HUES64 (cell line): ENCODE results near the gene CREG1.

ENCODE experiments used
- H3K27ac ChIP-seq: 2 replicates; pipeline ENCODE4 v1.7.0; 2013; ENCODE audit warnings: low read depth, low read length, inconsistent platforms
- H3K27me3 ChIP-seq: 2 replicates; pipeline ENCODE4 v1.6.1; 2013; ENCODE audit warnings: mild to moderate bottlenecking, low read length; ENCODE audit not compliant: insufficient read depth
- H3K36me3 ChIP-seq: 2 replicates; pipeline ENCODE4 v1.6.1; 2013; ENCODE audit warnings: mild to moderate bottlenecking, low read length; ENCODE audit not compliant: insufficient read depth
- H3K4me1 ChIP-seq: 2 replicates; pipeline ENCODE4 v1.6.1; 2013; ENCODE audit warnings: mild to moderate bottlenecking, low read length, moderate library complexity; ENCODE audit not compliant: insufficient read depth
- H3K4me3 ChIP-seq: 2 replicates; pipeline ENCODE4 v1.5.1; 2013; ENCODE audit warnings: mild to moderate bottlenecking, low read length, moderate library complexity
- H3K9ac ChIP-seq: 2 replicates; pipeline ENCODE4 v1.6.1; 2013; ENCODE audit warnings: mild to moderate bottlenecking, low read depth, low read length
- H3K9me3 ChIP-seq: 2 replicates; pipeline ENCODE4 v1.6.1; 2013; ENCODE audit warnings: low read depth, low read length; ENCODE audit not compliant: insufficient read depth
- WGBS: fragments of 150-250, 120-280 bp; methylation state at CpG from one replicate; pipeline ENCODE4 v1.1.7; 2013; ENCODE audit warnings: missing lambda C conversion rate; 5-methylcytosine and 5-hydroxymethylcytosine counted together

CREG1 gene

DNA sequence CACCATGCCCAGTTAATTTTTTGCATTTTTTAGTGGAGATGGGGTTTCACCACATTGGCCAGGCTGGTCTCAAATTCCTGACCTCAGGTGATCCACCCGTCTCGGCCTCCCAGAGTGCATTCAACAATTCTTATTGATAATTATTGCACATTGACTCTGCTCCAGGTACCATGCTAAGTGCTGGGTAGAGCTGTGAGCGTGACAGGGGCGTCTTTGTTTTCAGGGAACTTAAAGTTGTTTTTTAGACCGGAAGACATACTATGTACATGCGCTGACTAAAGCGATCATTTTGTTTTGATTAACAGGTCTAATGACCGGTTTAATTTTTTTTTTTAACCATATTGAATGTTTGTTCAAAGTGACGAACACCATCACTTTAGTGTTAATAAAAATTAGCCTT is 39.3 kb downstream of the CREG1 start:
- no peak overlapping the region for H3K4me3 ChIP-seq
- 95% methylated on average over 8 of the region's 9 CpGs for WGBS
- H3K36me3 ChIP-seq, result no peaks in the 10 kb centered on the region
- H3K27me3 ChIP-seq, result no peaks in the 10 kb centered on the region
- peaks cover 3% of the 10 kb centered on the region; the same call in 1 of the 2 replicates for H3K4me1 ChIP-seq
- H3K27ac ChIP-seq, result no peak overlapping the region
- H3K9ac ChIP-seq, result no peak overlapping the region
- no peaks in the 10 kb centered on the region for H3K9me3 ChIP-seq

DNA sequence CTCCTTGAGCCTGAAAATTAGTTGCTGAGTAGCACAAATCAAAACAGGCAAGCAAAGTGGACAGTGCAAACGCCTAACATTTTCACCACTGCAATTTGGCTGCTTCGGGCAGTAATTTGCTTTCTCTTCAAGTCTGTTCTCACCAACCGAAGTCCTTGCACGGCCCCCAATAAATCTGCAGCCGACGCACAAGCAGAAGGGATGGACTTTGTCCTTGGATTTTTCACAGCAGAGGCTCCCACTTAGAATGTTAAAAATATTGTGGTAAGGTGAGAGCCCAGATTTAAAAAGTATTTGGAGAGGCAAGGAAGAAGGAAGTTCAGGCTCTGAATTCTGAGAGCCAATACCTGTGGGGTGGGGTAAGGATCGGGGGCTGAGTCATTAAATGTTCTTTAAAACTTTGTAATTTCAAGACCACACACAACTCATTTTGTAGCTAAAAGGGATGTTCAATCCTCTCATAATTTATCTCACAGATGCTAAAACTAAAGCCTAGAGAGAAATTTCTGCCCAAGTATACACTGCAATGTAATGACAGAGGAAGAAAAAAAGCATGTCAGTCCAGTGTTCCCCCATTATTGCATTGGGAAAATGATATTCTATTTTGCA is 41.4 kb downstream of the CREG1 start:
- Histone ChIP-seq H3K9ac (no peak overlapping the region), H3K9me3 (no peaks in the 10 kb centered on the region), H3K4me3 (no peak overlapping the region), H3K4me1 (peaks cover 3% of the 10 kb centered on the region; the same call in 1 of the 2 replicates), H3K36me3 (no peaks in the 10 kb centered on the region), H3K27ac (no peak overlapping the region), H3K27me3 (no peaks in the 10 kb centered on the region)
- WGBS, result 92% methylated on average over 6 of the region's 7 CpGs

DNA sequence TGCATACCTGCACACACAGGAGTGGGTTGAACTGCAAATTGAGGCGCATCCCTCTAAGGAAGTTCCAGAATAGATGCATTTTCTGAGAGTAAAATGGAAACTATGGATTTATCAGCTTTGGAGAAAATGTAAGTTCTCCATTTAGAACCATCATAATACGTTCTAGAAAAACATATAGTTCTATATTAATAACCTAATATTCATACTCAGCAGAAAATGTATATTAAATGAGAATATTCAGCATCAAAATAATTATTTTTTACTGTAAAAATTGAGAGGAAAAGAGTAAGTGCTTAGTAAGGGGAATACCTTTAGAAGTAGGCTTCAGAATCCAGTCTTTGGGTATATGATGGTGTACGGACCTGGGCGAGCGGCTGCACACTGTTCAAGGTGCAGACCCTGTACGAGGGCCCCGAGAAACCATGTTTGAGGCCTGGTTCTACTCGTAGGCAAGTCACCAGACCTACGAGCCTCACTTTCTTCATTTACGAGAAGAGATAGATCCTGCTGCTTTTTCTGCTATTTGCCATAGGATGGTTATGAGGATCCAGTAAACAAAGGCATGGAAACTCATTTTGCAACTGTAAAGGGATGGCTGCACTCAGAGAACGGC is 42.1 kb downstream of the CREG1 start:
- no peak overlapping the region for H3K27ac ChIP-seq
- no peaks in the 10 kb centered on the region for H3K27me3 ChIP-seq
- 95% methylated on average over 10 of the region's 11 CpGs for WGBS
- no peak overlapping the region for H3K9ac ChIP-seq
- H3K4me3 ChIP-seq, result no peak overlapping the region
- no peaks in the 10 kb centered on the region for H3K9me3 ChIP-seq
- peaks cover 3% of the 10 kb centered on the region; the same call in 1 of the 2 replicates for H3K4me1 ChIP-seq
- H3K36me3 ChIP-seq, result no peaks in the 10 kb centered on the region

DNA sequence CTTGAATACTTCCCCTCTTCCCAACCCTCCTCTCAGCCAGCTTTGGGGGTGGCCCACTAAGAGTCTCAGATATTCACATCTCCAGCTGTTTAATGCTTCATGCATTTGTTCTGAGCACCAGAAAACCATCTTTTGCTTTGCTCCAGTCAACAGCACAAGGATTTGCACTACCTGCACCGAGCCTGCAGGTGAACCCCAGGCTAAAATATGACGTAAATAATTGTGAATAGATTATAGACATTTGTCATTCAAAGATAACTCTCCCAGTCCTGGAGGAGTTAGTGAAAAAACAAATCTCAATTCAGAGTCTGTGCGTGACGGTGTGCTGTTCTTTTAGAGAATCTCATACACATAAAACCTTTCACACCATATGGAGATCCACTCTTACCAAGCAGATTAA is 42.7 kb downstream of the CREG1 start:
- no peak overlapping the region for H3K27ac ChIP-seq
- no peak overlapping the region for H3K9ac ChIP-seq
- no peak overlapping the region for H3K4me3 ChIP-seq
- no peaks in the 10 kb centered on the region for H3K27me3 ChIP-seq
- H3K4me1 ChIP-seq, result peaks cover 3% of the 10 kb centered on the region; the same call in 1 of the 2 replicates
- no peaks in the 10 kb centered on the region for H3K9me3 ChIP-seq
- H3K36me3 ChIP-seq, result no peaks in the 10 kb centered on the region
- 93% methylated on average over 4 of the region's 4 CpGs for WGBS

DNA sequence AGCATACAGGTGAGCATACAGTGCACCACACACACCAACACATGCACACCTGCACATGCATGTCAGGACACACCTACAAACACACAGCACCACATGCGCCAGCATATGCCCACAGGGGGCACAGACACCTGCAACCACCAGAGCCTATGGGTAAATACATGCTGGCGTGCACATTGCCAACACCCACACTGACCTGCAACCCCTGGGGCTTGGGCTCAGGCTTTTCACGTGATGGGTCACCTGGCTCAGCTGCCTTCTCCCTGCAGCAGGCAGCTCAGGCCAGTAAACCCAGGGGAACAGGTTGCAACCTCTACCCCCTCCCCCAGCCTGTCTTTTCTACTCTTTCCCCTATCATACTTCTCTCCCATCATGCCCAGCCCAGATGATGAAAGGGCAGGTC is 43.3 kb downstream of the CREG1 start:
- H3K9me3 ChIP-seq, result no peaks in the 10 kb centered on the region
- H3K27ac ChIP-seq, result no peak overlapping the region
- 86% methylated on average over 3 of the region's 3 CpGs for WGBS
- no peak overlapping the region for H3K9ac ChIP-seq
- no peaks in the 10 kb centered on the region for H3K27me3 ChIP-seq
- peaks cover 3% of the 10 kb centered on the region; the same call in 1 of the 2 replicates for H3K4me1 ChIP-seq
- no peak overlapping the region for H3K4me3 ChIP-seq
- H3K36me3 ChIP-seq, result no peaks in the 10 kb centered on the region

DNA sequence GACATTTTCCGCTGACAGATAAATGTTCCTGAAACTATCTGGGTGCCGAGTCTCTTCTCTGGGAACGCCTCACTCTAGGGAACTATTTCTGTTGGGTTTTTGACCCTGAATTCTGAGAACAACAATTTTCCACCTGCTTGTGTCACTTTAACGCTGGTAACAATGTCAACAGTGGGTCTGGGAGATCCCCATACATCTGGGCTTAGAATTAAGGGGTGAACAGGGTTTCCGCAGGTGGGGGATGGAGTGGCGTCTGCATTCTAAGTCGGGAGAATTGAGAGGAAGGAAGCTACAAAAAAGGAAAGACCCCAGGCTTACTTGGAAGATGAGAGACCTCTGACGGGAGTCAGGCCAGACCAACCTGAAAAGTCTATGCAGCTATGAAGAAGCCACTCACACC is 44.0 kb downstream of the CREG1 start:
- no peaks in the 10 kb centered on the region for H3K9me3 ChIP-seq
- H3K27ac ChIP-seq, result no peak overlapping the region
- WGBS, result 92% methylated on average over 8 of the region's 8 CpGs
- no peaks in the 10 kb centered on the region for H3K36me3 ChIP-seq
- H3K27me3 ChIP-seq, result no peaks in the 10 kb centered on the region
- no peak overlapping the region for H3K9ac ChIP-seq
- H3K4me1 ChIP-seq, result peaks cover 3% of the 10 kb centered on the region; the same call in 1 of the 2 replicates
- no peak overlapping the region for H3K4me3 ChIP-seq

DNA sequence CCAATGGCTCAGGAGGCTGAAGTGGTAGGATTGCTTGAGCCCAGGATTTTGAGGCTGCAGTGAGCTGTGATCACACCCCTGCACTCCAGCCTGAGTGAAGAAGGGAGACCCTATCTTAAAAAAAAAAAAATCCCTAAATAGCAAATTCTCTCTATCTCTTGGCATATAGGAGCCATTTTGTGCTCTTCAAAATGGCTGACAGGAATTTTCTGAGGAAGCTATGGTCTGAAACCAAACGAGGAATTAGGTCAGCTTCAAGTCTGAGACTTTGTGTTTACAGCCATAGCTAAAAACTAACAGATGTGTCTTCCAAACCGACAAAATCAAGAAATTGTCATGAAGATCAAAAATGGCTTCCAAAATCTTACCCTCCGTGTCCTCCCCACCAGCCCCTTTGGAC is 45.8 kb downstream of the CREG1 start:
- 92% methylated on average over 3 of the region's 3 CpGs for WGBS
- Histone ChIP-seq H3K27ac (no peak overlapping the region), H3K36me3 (no peaks in the 10 kb centered on the region), H3K27me3 (no peaks in the 10 kb centered on the region), H3K9ac (no peak overlapping the region), H3K4me3 (no peak overlapping the region), H3K9me3 (no peaks in the 10 kb centered on the region), H3K4me1 (peaks cover 20% of the 10 kb centered on the region)

DNA sequence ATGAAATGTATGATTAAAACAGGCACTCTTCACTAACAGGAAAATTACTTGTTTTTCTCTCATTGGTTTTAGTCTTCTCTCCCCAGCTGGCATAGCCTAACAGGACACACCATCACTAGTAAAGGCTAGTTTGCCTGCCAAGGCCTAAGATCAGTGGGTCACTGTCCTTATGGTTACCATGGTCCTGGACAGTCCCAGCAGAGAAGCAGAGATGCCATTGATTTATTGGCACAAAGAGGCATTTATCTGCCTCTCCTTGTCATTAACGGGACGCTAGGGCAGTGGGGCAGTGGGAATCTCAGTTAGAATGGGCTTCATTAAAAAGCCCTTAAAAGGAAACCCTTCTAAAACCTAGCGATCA is 49.1 kb downstream of the CREG1 start:
- no peaks in the 10 kb centered on the region for H3K36me3 ChIP-seq
- no peak overlapping the region for H3K4me3 ChIP-seq
- no peak overlapping the region for H3K27ac ChIP-seq
- H3K27me3 ChIP-seq, result no peaks in the 10 kb centered on the region
- H3K9me3 ChIP-seq, result no peaks in the 10 kb centered on the region
- peaks cover 30% of the 10 kb centered on the region for H3K4me1 ChIP-seq
- 88% methylated on average over 3 of the region's 3 CpGs for WGBS
- H3K9ac ChIP-seq, result no peak overlapping the region

DNA sequence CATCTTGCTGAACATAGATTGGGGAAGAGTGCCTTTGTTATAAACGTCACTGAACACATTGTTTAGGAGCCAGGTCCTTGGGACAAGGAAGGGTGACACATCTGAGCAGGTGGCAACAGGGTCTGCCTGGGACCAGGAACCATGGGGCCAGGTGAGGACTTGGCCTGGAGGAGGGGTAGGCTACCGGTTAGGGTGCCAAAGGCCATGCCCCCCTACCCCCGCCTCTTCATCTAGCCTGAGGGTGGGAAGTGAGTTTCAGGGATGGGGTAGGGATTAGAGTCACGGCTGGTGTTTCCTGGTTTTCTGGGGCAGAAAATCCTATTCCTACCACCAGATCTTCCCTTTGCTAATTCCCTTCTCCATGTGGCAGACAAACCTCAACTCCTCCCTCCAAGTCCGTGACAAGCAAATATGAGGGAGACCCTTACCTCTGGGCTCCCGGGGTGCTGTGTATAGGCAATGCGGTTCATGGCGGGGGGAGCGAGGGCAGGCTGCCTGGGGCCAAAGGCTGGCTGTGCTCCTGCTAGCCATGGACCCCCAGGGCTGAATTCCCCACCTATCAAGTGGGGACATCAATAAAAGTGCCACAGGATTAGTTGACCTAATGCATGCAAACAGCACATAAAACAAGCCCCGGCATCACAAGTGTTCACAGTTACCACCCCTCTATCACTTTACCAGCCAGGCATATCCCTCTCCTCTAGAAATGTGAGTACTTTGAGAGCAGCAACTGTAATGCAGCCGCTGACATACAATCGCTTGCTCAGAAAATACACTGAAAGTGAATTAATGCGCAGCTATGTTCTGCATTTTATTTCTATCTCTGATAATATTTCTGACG is 49.7 kb downstream of the CREG1 start:
- H3K4me1 ChIP-seq, result peaks cover 30% of the 10 kb centered on the region
- H3K9me3 ChIP-seq, result no peaks in the 10 kb centered on the region
- no peaks in the 10 kb centered on the region for H3K36me3 ChIP-seq
- no peak overlapping the region for H3K27ac ChIP-seq
- WGBS, result 61% methylated on average over 12 of the region's 14 CpGs
- no peaks in the 10 kb centered on the region for H3K27me3 ChIP-seq
- H3K9ac ChIP-seq, result no peak overlapping the region
- H3K4me3 ChIP-seq, result no peak overlapping the region

DNA sequence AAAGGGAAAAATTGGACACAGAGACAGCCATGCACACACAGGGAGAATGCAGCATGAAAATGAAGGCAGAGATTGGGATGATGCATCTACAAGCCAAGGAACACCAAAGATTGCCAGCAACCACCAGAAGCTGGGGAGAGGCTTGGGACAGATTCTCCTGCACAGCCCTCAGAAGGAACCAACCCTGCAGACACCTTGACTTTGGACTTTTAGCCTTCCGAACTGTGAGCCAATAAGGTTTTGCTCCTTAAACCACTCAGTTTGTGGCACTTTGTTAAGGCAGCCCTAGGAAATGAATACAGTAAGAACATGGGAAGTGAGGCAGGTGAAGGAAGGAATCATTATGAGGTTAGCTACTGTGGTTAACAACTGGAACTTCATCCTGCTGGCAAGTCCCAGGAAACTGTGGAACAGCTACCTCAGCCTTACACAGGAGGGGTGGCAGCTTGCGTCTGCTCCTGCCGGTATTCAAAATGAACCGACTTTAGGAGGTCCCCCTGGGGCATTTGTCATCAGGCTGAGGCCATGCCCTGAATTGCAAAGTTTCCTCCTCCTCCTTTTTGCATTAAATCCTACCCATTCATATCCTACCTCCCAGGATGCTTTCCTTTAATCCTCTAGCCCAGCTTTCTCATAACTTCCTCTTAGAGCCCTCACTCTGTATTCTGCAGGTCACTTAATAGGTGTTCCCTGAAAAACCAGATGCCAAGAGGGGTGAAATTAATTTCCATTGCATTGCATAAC is 50.7 kb downstream of the CREG1 start:
- H3K36me3 ChIP-seq, result no peaks in the 10 kb centered on the region
- no peak overlapping the region for H3K4me3 ChIP-seq
- no peak overlapping the region for H3K27ac ChIP-seq
- H3K27me3 ChIP-seq, result no peaks in the 10 kb centered on the region
- H3K9me3 ChIP-seq, result no peaks in the 10 kb centered on the region
- peaks cover 30% of the 10 kb centered on the region for H3K4me1 ChIP-seq
- H3K9ac ChIP-seq, result no peak overlapping the region
- WGBS, result 28% methylated on average over 4 of the region's 4 CpGs

DNA sequence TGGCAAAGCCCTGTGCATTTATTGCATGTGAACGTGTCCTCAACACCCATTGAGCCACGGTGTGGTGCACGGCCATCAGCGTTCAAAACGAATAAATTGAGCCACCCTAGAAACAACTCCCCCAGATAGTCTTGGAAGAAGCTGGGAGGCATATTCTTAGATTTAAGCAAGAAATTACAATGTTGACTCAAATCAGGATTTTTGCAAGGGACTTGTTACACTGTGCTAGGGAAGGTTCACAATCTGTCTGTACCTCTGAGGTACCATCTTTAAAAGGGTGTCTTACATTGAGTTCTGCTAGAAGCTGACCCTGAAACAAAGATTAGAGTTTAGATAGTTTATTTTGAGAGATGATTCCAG is 51.4 kb downstream of the CREG1 start:
- no peaks in the 10 kb centered on the region for H3K36me3 ChIP-seq
- peaks cover 30% of the 10 kb centered on the region for H3K4me1 ChIP-seq
- H3K27ac ChIP-seq, result no peak overlapping the region
- no peaks in the 10 kb centered on the region for H3K27me3 ChIP-seq
- 80% methylated on average over 5 of the region's 5 CpGs for WGBS
- no peaks in the 10 kb centered on the region for H3K9me3 ChIP-seq
- H3K9ac ChIP-seq, result no peak overlapping the region
- H3K4me3 ChIP-seq, result no peak overlapping the region
